Gastroesophageal sphincter (tissue), 4 donors: Measurements from ENCODE around the gene VMAC. TPM values are rescaled to one million over a fixed set of nuclear protein-coding genes. Genes with fewer than 3 reads are reported as not detected.
A peak's percentile ranks its signal among the peaks of the same experiment; 100 is the strongest.

Experiments
- ATAC-seq: fragments of 150-250 bp; one replicate; pipeline ENCODE4 v1.9.1; 2016; ENCODE audit warnings: mild to moderate bottlenecking, moderate library complexity
- H3K27ac ChIP-seq, 4 donors: fragments of 200-600 bp; sonication (generic) in 3 of 4; 1 replicate in 3 of 4; 2 replicates in 1 of 4; pipeline ENCODE4 v1.5.1; 2016 to 2019
- H3K27me3 ChIP-seq: fragments of 200-600 bp; sonication (generic); one replicate; pipeline ENCODE4 v1.5.1; 2019
- H3K36me3 ChIP-seq, 2 donors: fragments of 200-600 bp; sonication (generic); one replicate each; pipeline ENCODE4 v1.5.1; 2019; ENCODE audit warnings: control low read depth in 1 of 2
- H3K4me1 ChIP-seq, 3 donors: fragments of 200-600 bp; sonication (generic); 1 replicate in 2 of 3; 2 replicates in 1 of 3; pipeline ENCODE4 v1.5.1; 2016 to 2019; ENCODE audit warnings: control low read depth in 2 of 3
- H3K4me3 ChIP-seq, 2 donors: fragments of 200-600 bp; sonication (generic); one replicate each; pipeline ENCODE4 v1.5.1; 2019; ENCODE audit warnings: mild to moderate bottlenecking in 1 of 2, moderate library complexity in 1 of 2
- H3K9me3 ChIP-seq, 3 donors: fragments of 200-600 bp; sonication (generic); one replicate each; pipeline ENCODE4 v1.5.1; 2017 to 2019; ENCODE audit warnings: control low read depth in 2 of 3
- EP300 ChIP-seq: sonication (generic); formaldehyde crosslinking; IDR thresholded peaks from one replicate; pipeline ENCODE4 v1.6.1; 2017; ENCODE audit warnings: antibody characterized with exemption, mild to moderate bottlenecking
- POLR2A ChIP-seq, 2 donors: fragments of 450-650 bp; IDR thresholded peaks; one replicate each; pipeline ENCODE4 v1.6.1; 2017; ENCODE audit warnings: antibody characterized with exemption in 2 of 2, mild to moderate bottlenecking in 2 of 2, moderate library complexity in 1 of 2
- POLR2AphosphoS5 ChIP-seq: sonication (generic); formaldehyde crosslinking; IDR thresholded peaks from one replicate; pipeline ENCODE4 v1.6.1; 2017; ENCODE audit warnings: antibody characterized with exemption
- WGBS, 2 donors: methylation state at CpG; one replicate each; pipeline ENCODE4 v1.1.5; 2018; ENCODE audit warnings: low coverage in 1 of 2; 5-methylcytosine and 5-hydroxymethylcytosine counted together
- total RNA-seq, 4 donors: library from RNA; depleted of rRNA; stranded (reverse); fragments of >200 nt; gene quantifications; one replicate each; pipeline ENCODE4 v1.1.0, GENCODE V29; 2016
- TF ChIP-seq, protein P1 (sequence below), 4 experiments: fragments of 200-600 bp in 2 of 4; fragments of 450-650 bp in 2 of 4; sonication (generic) in 1 of 4; IDR thresholded peaks; one replicate each; pipeline ENCODE4 v1.5.1; 2017 to 2019; ENCODE audit warnings: antibody characterized with exemption in 4 of 4, mild to moderate bottlenecking in 2 of 4, moderate library complexity in 2 of 4

VMAC gene
- total RNA-seq, 4 donors from 2014 or later: 5.0 to 9.3 (median 8.0) TPM

DNA sequence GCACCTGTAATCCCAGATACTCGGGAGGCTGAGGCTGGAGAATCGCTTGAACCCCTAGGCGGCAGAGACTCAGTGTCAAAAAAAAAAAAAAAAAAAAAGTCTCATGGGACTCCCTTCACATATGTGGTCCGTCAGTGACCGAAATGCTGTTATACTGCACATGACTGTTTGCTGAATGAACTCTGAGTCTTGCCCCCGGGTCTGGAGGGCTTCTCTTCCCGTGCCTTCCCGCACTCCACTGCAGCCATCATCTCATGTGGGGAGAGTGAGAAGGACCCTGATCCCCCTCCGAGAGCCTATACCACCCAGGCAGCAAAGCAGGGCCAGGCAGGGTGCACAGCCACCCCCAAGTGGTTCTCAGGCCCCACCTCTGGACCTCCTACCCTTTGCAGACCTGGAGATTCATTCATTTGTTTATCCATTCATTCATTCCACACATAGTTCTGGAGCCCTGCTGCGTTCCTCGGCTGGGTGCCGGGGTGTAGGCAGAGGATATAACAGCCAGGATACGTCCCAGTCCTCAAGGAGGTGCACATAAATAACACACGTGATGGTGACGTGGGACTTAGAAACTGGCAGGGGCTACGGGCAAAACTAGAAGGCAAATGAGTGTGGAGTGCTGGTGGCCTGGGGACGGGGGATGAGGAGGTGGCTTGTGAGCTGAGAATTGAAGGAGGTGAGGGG, 15.2 kb upstream of the VMAC start:
- Histone ChIP-seq H3K9me3 (no peaks in the 10 kb centered on the region), H3K4me3 (no peak overlapping the region), H3K27me3 (peaks cover 16% of the 10 kb centered on the region), H3K27ac (peak overlapping the region in 3 of 4 donors; percentile 66 to 86 (median 83)), H3K4me1 (peaks cover 0 to 41% (median 20%) of the 10 kb centered on the region in 3 donors), H3K36me3 (peaks cover 0 to 7% of the 10 kb centered on the region in 2 donors)
- ATAC-seq: peak; percentile 78
- 41 to 45% methylated on average over 4 to 14 of the region's 17 CpGs for WGBS, 2 donors
- peak; percentile 38 for TF ChIP-seq POLR2AphosphoS5
- TF ChIP-seq, protein P1, sequence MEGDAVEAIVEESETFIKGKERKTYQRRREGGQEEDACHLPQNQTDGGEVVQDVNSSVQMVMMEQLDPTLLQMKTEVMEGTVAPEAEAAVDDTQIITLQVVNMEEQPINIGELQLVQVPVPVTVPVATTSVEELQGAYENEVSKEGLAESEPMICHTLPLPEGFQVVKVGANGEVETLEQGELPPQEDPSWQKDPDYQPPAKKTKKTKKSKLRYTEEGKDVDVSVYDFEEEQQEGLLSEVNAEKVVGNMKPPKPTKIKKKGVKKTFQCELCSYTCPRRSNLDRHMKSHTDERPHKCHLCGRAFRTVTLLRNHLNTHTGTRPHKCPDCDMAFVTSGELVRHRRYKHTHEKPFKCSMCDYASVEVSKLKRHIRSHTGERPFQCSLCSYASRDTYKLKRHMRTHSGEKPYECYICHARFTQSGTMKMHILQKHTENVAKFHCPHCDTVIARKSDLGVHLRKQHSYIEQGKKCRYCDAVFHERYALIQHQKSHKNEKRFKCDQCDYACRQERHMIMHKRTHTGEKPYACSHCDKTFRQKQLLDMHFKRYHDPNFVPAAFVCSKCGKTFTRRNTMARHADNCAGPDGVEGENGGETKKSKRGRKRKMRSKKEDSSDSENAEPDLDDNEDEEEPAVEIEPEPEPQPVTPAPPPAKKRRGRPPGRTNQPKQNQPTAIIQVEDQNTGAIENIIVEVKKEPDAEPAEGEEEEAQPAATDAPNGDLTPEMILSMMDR (IDR thresholded peaks at IDR 0.05): no peak
- no peak for TF ChIP-seq POLR2A (IDR thresholded peaks at IDR 0.05)

DNA sequence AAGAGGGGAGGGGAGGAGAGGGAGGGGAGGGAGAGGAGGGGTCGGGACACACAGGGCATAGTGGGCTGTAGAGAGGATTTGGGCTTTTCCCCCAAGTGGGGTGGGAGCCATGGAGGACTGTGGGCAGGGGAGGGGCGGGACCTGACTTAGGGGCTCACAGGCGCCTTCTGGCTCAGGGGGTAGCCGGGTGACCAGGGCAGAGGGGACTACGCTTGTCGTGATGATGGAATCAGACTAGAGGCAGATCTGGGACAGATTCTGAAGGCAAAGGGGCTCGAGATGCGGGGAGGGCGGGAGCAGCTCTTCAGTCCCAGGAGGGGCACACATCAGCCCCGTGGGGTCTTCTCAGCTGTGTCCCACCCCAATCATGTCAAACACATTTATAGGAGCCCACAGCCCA, 14.6 kb upstream of the VMAC start:
- no peak for ATAC-seq
- Histone ChIP-seq H3K27me3 (peaks cover 16% of the 10 kb centered on the region), H3K27ac (peak overlapping the region in 3 of 4 donors; percentile 66 to 86 (median 83)), H3K9me3 (no peaks in the 10 kb centered on the region), H3K4me1 (peaks cover 0 to 40% (median 20%) of the 10 kb centered on the region in 3 donors), H3K4me3 (no peak overlapping the region), H3K36me3 (peaks cover 0 to 14% of the 10 kb centered on the region in 2 donors)
- TF ChIP-seq, protein P1 (IDR thresholded peaks at IDR 0.05): no peak
- 36 to 60% methylated on average over 1 to 9 of the region's 10 CpGs for WGBS, 2 donors

DNA sequence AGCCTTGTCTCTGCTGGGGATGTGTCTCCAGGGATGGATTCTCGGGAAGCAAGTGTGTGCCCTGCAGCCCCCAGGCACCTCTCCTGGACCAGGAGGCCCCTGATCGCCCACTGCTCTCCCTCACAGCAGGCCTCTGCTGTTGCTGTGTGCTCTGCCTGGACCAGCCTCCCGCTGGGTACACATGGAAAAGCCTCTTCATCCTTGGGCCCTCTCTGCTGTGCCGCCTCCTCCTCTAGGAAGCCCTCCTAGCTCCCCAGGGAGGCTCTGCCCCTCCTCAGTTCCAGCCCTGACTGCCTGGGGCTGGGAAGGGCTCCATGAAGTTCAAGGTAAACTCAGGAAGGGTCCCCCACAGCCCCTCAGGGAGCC, 13.1 kb upstream of the VMAC start:
- Histone ChIP-seq H3K27me3 (peaks cover 16% of the 10 kb centered on the region), H3K36me3 (peaks cover 0 to 29% of the 10 kb centered on the region in 2 donors), H3K27ac (peak overlapping the region in 1 of 4 donors; percentile 64), H3K9me3 (no peaks in the 10 kb centered on the region), H3K4me3 (no peak overlapping the region), H3K4me1 (peaks cover 0 to 40% (median 20%) of the 10 kb centered on the region in 3 donors)
- TF ChIP-seq POLR2AphosphoS5 (no peak), POLR2A (IDR thresholded peaks at IDR 0.05) (no peak), EP300 (no peak)
- TF ChIP-seq, protein P1 (IDR thresholded peaks at IDR 0.05): no peak
- WGBS, 2 donors: no CpG with 5 or more reads among the region's 4 CpGs
- ATAC-seq: no peak

DNA sequence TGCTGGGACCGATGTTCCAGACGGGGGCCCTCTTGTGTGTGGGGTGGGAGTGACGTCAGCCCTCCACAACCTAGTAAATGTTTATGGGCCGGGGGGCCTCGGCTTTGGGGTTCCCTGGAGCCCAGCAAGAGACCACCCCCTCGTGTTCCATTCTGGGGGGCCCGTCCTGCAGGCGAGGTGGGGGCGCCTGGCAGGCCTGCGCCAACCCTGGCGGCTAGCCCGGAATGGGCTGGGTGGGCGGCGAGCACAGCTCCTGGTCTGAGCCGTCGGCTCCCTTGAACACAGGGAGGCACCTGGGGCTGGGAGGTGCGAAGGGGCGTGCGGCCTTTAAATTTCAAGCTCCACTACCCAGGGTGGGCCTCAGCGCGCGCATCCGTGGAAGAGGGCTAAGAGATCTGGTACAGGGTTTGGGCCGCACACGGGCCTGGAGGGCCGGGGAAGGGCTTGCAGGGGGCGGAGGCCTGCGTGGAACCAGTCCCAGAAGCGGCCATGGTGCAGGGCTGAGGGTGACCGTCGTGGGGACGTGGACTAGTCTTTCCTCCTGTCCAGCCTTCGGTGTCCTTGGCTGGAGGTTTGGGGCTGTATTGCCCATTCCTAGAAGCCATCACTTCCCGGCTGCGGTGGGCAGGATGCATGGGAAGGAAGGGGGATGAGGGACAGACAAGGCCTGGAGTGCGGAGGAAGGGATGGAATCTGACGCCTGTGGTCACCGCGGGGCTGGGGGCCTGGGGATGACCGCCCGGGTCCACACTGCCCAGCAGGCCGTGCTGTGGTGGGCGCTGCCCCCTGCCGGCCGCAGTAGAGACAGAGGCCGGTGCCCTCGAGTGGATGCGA, 12.5 kb upstream of the VMAC start:
- TF ChIP-seq POLR2AphosphoS5 (no peak), POLR2A (IDR thresholded peaks at IDR 0.05) (no peak)
- TF ChIP-seq, protein P1 (IDR thresholded peaks at IDR 0.05): peak in 3 of 4 experiments; percentile 83 to 91 (median 90)
- ATAC-seq: peak; percentile 68
- no peak overlapping the region for H3K4me3 ChIP-seq
- H3K9me3 ChIP-seq: no peaks in the 10 kb centered on the region
- peaks cover 0 to 35% of the 10 kb centered on the region in 2 donors for H3K36me3 ChIP-seq
- H3K4me1 ChIP-seq: peaks cover 0 to 42% (median 20%) of the 10 kb centered on the region in 3 donors
- WGBS, 2 donors: 6% methylated on average over 9 of the region's 48 CpGs; no CpG with 5 or more reads in 1 of the 2 donors
- peak overlapping the region in 1 of 4 donors; percentile 64 for H3K27ac ChIP-seq
- H3K27me3 ChIP-seq: peaks cover 16% of the 10 kb centered on the region
